CD4-positive, alpha-beta T cell treated with Interleukin-6 at 100 ng/mL for 8 hours (primary cell): ENCODE results near the gene POC1A.
"Not testable (repeated sequence)": the region's sequence is repeated elsewhere in the genome, so short reads cannot be mapped to it uniquely, and the experiment has no call there.

Experiments used
- DNase-seq: peaks from one replicate; pipeline ENCODE4 v3.0.0-alpha.2; 2020; ENCODE audit warnings: mixed read lengths, low spot score

The POC1A gene

DNA sequence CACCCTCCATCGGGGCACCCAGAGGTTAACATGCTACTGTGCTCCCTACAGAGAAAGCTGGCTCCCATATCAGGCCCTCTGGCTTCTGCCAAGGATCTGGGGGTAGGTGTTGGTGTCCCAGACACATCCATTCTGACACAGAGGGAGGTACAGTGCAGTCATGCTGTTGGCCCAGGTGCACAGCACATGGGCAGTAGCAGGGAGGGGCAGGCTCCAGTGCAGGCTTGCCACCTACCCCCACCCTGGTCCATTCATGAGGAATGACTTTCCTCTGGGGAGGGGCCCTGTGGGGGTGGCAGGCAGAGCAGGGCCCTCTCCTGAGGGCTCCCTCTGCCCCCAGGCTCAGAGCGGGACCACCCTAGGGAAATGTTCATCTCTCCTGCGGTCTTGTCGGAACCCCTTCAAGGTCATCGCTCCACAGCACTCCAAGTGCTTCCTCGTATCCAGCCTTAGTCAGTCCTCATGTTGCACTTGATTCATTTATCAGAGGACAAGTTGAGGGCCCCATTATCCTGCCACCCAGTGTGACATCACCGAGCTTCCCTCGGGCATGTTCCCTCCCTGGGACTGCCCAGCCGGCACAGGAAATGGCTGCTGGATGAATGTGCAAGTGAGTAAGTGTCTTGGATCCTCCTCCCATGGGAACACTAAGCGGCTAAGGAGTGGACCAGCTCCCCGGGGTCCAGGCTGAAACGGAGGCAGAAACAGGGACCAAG is 107.9 kb downstream of the POC1A start:
- no peak for DNase-seq

DNA sequence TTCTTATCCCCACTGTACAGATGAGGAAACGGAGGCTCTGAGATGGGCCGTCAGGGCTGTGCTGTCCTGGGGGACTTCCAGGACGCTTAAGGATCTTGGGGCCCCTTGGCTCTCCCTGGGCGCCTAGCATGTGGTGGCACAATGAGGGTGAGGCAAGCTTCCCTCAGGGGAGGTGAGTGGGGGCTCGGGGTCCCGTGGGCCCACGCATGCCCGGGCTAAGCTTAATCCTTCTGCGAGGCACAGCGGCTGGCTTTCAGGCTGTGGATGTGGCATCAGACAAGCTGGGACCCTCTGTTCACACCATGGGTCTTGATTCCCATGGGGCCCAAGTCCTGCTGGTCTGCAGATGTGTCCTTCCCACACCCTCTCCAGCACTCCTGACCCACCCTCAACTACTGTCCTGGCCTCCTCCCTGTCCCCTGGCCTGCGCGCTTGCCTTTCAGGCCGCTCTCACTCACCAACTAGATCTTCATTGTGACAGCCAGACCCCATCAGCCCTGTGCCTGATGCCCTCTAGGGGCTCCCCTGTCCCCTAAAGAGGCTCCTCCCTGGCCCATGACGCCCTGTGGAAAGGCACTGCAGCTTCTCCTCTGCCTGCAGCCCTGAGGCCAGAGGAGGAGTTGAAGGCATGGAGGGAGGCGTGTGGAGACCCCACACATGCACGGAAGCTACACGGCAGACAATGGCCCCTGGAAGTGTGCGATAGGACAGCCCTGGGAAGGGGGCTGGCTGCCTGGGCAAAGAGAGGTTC is 109.2 kb downstream of the POC1A start:
- no peak for DNase-seq

DNA sequence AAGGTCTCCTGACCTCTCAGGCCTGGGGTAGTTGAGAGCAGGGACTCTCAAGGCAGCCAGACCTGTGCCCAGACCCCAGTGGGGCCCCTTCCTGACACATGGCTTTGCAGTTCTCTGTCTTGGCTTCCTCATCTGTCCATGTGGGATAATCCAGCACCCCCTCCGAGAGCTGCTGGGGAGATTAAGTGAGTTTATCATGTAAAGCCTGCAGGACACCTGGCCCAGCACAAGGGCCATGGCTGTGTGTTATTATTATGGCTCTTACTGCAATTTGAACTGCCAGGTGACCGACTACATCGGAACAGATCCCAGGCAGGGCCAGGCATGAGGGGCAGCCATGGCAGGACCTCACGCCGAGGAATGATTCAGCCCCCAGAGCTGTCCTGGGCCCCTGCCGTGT is 110.5 kb downstream of the POC1A start:
- no peak for DNase-seq

DNA sequence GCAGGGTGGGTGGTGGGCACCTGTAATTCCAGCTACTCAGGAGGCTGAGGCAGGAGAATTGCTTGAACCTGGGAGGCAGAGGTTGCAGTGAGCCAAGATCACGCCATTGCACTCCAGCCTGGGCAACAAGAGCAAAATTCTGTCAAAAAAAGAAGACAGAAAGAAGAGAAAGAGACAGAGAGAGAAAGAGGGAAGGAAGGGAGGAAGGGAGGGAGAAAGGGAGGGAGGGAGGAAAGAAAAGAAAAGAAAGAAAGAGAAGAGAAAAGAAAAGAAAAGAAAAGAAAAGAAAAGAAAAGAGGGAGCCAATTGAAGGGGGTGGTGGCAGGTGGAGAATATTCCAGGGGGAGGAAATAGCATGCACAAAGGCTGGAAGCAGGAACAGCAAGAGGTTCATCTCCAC is 111.2 kb downstream of the POC1A start:
- DNase-seq = not testable (repeated sequence)

DNA sequence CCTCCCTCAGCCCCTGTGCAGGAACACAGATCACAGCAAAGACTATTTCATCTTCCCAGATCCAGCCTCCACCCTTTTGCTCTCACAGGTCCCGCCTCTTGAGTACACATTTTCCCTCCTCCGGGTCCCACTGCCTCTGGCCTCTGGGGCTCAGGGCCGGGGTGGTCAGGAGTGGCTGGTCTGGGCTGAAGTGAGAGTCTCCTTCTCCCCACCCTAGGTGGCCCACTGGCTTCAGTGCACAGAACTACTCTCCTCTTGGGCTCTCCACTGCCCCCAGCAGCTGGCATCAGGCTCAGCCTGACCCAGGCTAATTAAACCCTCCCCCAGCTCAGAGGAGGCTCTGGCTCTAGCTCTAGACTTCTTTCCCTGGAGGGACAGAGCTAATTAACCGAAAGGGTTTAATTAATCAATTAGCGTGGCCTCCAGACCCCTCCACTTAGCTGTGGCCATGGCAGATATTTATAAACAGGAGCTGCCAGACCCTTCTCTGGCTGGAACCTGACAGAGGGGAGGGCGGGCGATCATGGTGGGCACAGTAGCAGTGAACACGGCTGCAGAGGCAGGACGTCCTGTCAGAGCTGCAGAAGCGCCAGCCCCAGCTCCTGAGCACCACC is 113.0 kb downstream of the POC1A start:
- DNase-seq = no peak

DNA sequence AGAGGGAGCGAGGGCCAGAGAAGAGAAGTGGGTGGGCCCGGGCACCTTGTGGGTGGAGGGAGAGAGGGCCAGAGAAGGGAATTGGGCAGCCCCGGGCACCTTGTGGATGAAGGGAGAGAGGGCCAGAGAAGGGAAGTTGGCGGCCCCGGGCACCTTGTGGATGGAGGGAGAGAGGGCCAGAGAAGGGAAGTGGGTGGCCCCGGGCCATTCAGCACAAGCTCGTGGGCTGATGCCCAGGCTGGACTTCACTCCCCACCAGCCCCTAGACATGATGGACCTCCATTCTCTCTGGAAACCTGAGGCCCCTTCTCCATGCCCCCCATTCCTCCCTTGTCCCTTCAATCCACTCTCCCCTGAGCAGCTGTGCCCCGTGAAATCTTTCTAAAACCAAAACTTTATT is 113.6 kb downstream of the POC1A start:
- DNase-seq = no peak

DNA sequence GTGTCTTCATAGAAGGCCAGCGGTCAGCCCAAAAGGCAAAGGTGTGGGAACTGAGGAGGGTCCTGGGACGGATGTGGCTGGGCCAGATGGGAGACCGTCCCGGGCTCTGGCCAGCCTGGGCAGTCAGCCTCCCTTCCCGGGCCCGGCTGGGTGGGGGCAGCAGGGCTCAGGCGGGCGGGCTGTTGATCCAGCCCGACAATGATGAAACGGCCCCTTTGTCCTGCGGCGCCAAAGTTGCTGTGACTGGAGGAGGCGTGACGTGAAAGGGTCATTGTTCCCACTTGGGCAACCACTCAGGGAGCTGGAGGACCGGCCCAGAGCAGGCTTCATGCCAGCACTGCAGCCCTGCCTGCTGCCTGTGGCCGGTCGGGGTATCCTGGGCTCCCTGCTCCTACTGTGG is 114.4 kb downstream of the POC1A start:
- no peak for DNase-seq

DNA sequence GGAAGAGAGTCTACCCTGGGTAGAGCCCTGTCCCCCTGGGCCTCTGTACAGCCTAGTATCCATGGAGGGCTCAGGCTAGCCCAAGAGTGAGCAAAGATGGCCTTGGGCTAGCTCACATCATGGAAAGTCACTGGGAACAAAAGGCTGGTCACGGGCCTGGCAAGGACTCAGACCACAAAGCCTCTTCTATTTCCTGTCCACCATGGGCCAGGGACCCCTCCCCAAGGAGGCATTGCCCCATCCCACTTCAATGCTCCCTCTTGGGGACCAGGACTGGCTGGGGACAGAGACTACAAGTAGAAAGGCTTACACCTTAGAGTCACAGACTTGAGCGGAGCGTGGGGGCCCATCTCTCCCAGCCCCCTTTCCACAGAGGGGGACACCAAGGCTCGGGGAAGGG is 114.8 kb downstream of the POC1A start:
- no peak for DNase-seq

DNA sequence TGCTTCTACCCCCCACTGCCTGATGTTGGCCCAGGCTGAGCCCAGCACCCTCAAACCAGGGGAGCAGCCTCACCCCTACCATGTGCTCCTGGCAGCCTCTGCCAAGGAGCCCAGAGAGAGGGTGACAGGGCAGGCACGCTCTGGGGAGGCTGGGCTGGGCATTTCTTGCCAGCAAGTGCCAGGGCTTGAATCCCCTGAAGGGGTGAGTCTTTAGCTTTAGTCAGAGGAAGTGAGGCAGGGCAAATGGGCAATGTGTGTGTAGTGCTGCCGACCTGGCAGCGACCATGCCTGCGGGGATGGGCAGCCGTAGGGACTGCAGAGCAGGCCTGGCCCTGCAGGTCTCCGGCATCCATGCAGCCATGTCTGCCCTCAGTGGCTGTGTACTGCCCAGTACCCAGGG is 116.0 kb downstream of the POC1A start:
- DNase-seq = no peak

DNA sequence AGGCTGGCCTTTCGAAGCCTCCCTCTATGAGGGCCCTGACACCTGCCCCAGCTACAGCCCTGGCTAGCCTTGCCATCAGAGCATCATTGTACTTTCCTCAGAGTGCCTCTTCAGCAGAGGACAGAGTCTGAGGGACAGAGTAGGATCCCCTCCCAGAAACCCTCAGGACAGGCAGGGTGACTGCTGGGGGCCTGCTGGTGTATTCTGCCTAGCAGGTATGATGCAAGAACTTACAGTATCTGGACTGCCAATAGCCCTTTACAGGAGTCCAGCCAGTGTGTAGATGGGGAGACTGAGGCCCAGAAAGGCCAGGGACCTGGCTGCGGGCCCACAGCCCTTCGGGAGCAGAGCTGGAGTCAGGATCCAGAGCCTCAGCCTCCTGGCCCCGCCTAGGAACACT is 116.9 kb downstream of the POC1A start:
- no peak for DNase-seq

DNA sequence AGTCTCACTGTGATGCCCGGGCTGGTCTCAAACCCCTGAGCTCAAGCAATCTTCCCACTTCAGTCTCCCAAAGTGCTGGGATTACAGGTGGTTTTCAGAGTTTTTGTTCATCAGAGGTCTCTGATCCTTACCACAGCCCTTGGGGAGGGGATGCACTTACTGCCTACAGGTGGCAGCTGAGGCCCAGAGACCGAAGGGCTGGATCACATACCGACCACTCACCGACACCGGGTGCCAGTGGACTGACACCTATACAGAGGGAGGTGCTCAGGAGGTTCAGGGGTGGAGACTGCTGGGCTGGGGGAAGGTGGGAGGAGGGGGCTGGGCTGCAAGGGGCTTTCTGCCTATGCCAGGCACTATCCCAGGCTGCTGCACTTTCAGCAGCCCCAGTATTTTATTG is 117.4 kb downstream of the POC1A start:
- DNase-seq = peak; percentile 33

DNA sequence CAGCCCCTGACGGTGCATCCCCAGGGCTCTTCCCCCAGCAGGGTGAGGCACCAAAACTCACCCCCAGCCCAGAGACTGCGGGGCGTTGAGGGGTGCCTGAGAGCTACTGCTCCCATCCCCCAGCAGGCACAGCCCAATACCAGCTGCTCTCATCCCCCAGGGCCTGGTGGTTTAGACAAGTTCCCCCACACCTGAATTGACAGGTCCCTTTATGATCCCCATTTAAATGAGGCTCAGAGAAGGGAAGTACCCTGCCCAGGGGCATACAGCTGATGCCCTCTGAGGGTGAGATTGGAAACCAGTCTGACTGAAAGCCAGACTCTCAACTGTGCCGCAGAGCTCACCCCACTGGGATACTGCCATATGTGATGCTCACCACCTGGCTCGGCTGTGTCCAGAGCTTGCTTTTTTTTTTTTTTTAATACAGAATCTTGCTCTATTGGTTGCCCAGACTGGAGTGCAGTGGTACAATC is 118.0 kb downstream of the POC1A start:
- DNase-seq = no peak

DNA sequence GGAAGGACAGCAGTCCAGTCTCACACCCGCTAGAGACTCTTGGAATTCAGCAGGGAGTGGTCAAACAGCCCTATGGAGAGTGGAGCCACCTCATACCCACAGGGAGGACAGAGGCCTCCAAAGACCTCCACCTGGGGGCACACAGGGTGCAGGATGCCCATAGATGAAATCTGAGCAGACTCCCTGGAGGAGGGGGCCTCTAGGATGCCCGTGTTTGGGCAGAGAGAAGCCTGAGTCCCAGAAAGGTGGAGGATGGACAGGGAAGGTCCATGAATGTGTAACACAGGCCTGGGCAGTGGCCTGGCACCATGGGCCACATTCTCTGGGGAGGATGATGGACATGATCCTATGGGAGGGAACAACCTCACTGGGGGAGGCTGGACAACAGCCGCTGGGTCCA is 119.6 kb downstream of the POC1A start:
- no peak for DNase-seq

DNA sequence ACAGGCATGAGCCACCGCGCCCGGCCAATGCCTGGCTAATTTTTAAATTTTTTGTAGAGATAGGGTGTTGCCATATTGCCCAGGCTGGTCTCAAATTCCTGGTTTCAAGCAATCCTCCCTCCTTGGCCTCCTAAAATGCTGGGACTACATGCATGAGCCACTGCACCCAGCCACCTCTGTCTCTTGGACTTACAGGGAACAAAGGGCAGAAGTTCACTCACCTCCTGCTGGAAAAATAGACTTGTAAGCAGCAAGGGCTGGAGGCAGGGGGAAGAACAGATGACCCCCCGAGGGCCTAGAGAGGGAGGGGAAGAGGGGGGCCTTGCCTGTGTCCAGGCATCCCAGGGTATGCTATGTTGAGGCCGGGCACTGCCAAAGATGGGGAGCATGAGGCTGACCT is 120.0 kb downstream of the POC1A start:
- no peak for DNase-seq

DNA sequence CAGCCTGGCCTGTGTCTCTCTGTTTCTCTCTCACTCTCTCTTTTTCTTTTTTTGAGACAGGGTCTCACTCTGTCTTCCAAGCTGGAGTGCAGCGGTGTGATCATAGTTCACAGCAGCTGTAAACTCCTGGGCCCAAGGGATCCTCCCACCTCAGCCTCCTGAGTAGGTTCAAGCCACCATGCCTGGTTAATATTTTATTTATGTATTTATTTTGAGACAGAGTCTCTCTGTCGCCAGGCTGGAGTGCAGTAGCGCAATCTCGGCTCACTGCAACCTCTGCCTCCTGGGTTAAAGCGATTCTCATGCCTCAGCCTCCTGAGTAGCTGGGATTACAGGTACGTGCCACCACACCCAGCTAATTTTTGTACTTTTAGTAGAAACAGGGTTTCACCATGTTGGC is 120.5 kb downstream of the POC1A start:
- not testable (repeated sequence) for DNase-seq

DNA sequence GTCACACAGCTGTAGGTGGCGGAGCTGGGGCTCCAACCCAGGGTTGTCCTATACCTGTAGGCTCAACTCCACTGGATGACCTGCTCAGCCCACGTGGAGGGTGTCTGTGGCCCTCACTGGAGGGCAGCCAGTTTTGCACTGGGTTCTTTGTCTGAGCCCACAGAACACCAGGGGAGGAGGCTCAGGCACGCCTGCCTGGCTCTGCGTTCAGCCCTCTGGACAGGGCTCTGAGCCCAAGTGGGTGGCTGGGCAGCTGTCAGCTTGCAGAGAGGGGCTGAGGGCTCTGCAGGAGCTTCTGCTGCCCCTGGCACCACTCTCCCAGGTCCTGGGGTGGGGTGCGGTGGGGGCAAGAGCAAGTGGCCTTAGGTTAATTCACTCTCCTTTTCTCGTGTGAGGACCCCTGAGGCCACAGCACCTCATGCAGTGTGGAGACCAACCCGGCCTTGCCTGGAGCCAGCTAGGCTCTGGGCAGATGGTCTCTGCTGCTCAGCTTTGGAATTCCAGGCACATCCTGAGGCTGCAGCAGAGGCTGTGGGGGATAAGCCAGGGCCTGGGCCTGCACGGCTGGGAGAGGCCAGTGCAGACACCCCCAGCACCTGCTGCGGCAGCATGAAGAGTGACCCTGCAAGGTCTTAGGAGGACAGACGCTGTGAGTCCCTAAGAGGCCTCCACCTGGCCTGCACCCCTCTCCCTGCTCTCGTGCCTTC is 121.4 kb downstream of the POC1A start:
- DNase-seq = no peak

DNA sequence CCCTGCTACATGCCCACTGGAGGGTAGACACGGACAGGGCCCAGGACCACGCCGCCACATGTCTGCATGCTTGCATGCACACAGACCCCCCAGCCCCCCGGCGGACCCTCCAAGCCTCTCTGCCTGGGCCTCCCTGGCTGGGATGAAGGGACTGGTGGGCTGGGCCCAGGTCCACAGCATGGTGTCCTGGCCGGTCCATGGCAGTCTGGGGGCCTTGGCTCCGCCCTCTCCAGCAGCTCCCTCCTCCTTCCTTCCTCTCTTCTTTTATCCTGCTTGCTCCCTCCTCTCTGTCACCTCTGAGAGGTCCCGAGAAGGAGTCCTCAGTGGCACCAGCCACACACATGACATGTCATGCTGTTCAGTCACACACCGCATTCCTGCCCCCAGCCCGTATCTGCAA is 122.3 kb downstream of the POC1A start:
- DNase-seq = no peak

DNA sequence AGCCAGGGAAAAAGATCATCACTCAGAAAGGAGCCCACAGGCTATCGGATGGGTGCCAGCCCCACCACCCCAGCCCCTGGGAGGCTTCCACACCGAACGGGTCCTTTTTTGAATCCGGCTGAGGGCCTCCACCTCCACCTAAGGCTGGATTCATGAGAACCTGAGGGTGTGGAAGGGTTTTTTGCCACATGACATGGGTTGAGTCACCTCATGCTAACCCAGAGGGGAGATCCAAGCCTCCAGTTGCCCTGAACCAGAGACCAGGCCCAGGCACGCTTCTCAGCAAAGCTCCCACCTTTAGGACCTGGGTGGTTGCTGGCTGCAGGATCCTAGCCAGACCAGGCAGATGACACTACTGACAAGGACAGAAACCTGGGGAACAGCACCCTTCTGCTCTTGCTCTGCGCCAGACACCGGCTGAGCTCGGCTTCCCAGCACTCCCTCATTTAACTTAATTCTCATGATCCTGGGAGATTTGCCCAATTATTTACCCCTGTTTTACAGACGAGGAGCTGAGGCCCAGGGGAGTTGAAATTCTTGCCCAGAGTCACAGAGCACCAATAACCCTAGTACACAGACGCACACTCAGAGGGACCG is 123.4 kb downstream of the POC1A start:
- no peak for DNase-seq

DNA sequence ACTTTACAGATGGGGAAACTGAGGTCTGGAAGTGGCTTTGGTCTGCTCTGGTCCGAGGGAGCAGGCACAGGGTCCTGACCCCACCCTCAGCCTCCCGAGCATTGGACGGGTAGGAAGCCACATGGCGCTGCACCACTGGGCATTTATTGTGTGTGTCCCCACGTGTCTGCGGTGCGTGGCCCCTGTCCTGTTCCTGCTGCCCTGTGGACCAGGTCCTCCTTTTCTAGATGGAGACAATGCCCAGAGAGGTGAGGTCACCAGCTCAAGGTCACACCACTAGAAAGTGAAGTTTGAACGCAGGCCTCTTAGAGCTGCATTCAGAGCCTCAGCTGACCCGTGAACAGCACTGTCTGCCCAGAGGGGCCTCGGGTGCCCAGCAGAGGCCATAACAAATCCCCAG is 124.7 kb downstream of the POC1A start:
- DNase-seq = no peak

DNA sequence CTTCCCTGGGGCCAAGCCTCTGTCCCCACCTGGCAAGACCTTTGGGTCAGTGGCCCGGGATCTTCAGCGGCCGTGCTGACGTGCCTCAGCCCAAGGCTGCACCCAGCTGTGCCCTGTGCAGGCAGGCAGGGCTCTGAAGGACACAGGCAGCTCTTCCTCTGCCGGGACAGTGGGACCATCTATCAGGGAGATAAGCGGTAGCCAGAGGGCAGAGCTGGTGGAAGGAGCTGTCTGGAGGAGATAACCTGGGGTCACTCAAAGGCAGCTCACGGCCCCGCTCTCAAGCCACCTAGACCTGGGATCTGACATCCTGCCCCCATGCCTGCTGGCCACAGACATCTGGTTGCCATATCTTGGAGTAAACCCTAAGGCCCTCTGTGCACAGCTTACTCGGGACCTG is 125.2 kb downstream of the POC1A start:
- no peak for DNase-seq

DNA sequence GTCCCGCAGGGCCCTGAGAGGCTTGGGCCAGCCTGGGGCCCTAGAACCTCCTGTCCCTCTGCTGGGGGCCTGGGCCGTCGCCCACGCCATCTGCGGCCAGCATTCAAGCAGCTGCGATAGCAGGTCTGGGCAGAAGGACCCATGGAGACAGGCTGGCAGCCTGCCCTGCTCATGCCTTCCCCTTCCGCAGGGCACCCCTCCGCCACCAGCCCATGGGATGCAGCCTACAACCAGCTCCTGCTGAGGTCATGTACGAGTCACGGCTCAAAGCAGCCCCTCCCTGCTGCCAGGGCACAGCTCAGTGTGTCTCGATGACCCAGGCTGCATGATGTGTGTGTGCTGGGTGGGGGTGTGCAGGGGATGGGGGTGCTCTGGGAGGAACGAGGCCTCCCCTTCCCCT is 125.7 kb downstream of the POC1A start:
- no peak for DNase-seq

DNA sequence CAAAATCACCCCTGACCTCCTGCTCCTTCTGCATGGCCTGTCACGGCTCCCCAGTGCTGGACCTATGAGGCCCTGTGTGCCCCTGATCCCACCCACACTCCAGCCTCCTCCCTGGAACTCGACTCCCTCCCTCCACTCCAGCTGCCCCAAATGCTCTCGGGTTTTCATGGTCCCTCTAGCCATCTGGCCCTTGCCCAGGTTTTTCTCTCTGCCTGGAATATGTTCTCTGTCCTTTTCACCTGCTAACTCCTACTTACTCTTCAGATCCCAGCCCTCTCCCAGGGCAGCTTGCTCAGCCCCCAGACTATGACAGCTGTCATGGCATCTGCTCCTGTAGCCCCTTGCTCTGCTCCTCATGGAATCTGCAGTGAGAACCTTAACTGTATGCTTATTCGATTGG is 128.2 kb downstream of the POC1A start:
- DNase-seq = no peak
